Left ventricle myocardium inferior (tissue), 1 donor: Measurements from ENCODE around the gene ZNF787. TPM values are rescaled to one million over a fixed set of nuclear protein-coding genes. Genes with fewer than 3 reads are reported as not detected.
"Not testable (repeated sequence)": the region's sequence is repeated elsewhere in the genome, so short reads cannot be mapped to it uniquely, and the experiment has no call there.

Experiments
- DNase-seq: peaks from one replicate; pipeline ENCODE4 v3.0.0-alpha.2; 2020
- H3K27ac ChIP-seq: fragments of 200-600 bp; replicated peaks from 2 replicates; pipeline ENCODE4 v1.8.0; 2021
- H3K27me3 ChIP-seq: fragments of 200-600 bp; 2 replicates; pipeline ENCODE4 v1.8.0; 2021; ENCODE audit warnings: low read depth
- H3K36me3 ChIP-seq: fragments of 200-600 bp; 2 replicates; pipeline ENCODE4 v1.8.0; 2021
- H3K4me1 ChIP-seq: fragments of 200-600 bp; 2 replicates; pipeline ENCODE4 v1.8.0; 2021
- H3K4me3 ChIP-seq: fragments of 200-600 bp; 2 replicates; pipeline ENCODE4 v1.8.0; 2021; ENCODE audit warnings: mild to moderate bottlenecking, moderate library complexity
- H3K9me3 ChIP-seq: fragments of 200-600 bp; replicated peaks from 2 replicates; pipeline ENCODE4 v1.8.0; 2021
- intact Hi-C: fragments of 100-400 bp; cut with micrococcal nuclease; formaldehyde crosslinking; loops from one replicate; pipeline ENCODE4 v1.11.0; 2022
- total RNA-seq: library from RNA; stranded (reverse); fragmentation: NEBNext Ultra II Directional; extraction: Animal tissue kit (Norgen Biotek cat#: 25700); gene quantifications from one replicate; pipeline ENCODE4 v1.2.1, GENCODE V29; 2021
- TF ChIP-seq, protein P1 (sequence below): fragments of 200-600 bp; IDR thresholded peaks from 2 replicates; pipeline ENCODE4 v1.8.0; 2021; ENCODE audit warnings: antibody characterized with exemption, mild to moderate bottlenecking, borderline replicate concordance
- donor health status: DM: no; HTN: yes; CAD: no; lungs with severe emphysema.

The ZNF787 gene
- total RNA-seq, 1 donor from 2014 or later = 31.8 TPM

DNA sequence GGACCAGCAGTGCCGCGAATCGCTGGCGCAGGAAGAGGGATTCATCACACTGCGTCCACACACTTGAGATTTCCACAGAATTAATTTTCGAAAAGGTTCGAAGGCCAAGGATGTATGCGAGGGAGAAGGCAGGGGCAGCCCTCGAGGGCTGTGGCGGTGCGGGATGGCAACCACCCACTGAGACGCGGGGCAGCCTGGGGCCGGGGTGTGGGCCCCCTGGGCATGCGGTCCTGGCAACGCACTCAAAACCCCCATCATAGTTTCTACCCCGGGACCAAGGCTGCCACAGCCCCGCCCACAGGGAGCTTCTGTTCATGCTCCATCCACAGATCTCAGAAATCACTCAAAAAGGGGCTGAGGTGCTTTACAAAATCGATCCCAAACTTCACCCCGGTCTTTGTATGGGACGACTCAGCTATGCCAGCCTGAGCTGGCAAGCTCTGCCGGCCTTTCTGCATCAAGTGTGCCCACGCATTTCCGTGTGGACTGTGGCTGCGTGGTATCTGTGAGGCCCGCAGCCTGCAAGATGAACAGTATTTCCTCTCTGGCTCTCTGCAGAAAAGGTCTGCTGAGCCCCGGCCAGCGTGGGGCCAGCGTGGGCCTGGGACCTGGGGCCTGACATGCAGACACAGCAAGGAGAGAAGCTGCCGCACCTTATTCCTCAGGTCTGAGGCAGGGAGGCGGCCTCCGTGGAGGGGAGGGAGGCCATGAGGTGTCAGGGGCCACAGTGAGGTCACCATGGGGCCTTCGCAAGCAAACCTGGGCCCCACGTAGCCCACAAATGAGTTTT is 19.2 kb downstream of the ZNF787 start:
- TF ChIP-seq, protein P1, sequence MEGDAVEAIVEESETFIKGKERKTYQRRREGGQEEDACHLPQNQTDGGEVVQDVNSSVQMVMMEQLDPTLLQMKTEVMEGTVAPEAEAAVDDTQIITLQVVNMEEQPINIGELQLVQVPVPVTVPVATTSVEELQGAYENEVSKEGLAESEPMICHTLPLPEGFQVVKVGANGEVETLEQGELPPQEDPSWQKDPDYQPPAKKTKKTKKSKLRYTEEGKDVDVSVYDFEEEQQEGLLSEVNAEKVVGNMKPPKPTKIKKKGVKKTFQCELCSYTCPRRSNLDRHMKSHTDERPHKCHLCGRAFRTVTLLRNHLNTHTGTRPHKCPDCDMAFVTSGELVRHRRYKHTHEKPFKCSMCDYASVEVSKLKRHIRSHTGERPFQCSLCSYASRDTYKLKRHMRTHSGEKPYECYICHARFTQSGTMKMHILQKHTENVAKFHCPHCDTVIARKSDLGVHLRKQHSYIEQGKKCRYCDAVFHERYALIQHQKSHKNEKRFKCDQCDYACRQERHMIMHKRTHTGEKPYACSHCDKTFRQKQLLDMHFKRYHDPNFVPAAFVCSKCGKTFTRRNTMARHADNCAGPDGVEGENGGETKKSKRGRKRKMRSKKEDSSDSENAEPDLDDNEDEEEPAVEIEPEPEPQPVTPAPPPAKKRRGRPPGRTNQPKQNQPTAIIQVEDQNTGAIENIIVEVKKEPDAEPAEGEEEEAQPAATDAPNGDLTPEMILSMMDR = no peak
- Histone ChIP-seq H3K4me3 (no peak overlapping the region), H3K36me3 (peaks cover 25% of the 10 kb centered on the region), H3K4me1 (peaks cover 38% of the 10 kb centered on the region), H3K27me3 (no peaks in the 10 kb centered on the region), H3K27ac (no peak overlapping the region), H3K9me3 (no peaks in the 10 kb centered on the region)
- no peak for DNase-seq
- intact Hi-C loops = no loop called here

DNA sequence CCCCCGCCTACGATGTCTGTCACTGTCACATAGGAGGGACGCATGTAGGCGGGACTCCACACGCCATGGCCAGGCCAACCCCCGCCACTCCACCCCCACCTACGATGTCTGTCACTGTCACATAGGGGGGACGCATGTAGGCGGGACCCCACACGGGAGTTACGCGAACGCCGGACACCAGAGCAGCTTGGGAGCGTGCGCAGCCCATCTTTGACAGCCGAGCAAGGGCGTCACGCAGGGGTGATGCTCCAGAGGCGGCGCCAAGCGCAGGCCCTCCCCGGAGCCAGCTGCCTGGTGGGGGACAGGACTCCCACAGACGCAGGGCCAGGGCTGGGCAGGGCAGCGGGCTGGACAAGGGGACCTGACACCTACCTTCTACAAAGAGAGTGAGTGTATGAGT is 20.0 kb downstream of the ZNF787 start:
- DNase-seq = no peak
- no peaks in the 10 kb centered on the region for H3K27me3 ChIP-seq
- intact Hi-C loops = no loop called here
- TF ChIP-seq, protein P1 = no peak
- H3K9me3 ChIP-seq = no peaks in the 10 kb centered on the region
- H3K27ac ChIP-seq = no peak overlapping the region
- H3K4me3 ChIP-seq = no peak overlapping the region
- H3K36me3 ChIP-seq = peaks cover 25% of the 10 kb centered on the region
- peaks cover 38% of the 10 kb centered on the region for H3K4me1 ChIP-seq

DNA sequence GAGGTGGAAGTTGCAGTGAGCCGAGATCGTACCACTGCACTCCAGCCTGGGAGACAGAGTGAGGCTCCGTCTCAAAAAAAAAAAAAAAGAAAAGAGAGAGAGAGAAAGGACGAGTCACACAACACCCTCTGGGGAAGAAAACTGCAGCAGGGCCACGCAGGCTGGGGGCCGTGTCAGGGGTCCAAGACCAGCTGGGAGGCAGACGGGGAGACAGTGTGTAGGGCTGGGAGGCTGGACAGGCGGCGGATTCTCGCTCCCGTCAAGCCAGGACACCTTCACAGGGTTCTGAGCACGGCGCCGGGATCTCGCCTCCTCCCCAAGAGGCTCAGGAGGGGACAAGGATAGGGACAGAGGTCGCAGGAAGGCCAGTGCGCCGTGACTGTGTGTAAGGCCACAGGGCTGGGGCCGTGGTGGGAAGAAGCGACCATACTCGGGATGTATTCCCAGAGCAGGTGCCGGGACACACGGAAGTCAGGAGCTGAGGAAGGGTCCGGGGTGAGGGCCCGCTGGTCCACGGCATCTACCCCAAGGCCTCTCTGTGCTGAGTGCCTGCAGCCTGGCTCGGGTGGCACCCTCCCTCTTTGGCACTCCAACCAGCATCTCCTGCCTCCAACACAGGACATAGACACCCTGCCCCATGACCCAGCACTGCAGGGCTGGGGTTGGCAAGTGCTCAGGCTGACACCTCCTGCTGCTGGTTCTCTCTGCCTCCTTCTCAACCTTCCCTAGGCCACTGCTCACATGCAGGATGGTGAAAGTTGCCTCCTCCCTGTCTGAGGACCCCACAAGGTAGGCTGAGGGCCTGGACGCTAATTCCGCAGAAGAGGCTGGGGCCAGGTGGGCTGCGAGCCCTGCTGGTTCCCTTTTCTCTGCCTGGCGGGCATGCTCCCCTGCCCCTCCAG is 21.2 kb downstream of the ZNF787 start:
- Histone ChIP-seq H3K4me3 (no peak overlapping the region), H3K27me3 (no peaks in the 10 kb centered on the region), H3K36me3 (peaks cover 25% of the 10 kb centered on the region), H3K4me1 (peaks cover 26% of the 10 kb centered on the region), H3K27ac (no peak overlapping the region), H3K9me3 (no peaks in the 10 kb centered on the region)
- intact Hi-C loops = no loop called here
- TF ChIP-seq, protein P1 = no peak
- DNase-seq = no peak

DNA sequence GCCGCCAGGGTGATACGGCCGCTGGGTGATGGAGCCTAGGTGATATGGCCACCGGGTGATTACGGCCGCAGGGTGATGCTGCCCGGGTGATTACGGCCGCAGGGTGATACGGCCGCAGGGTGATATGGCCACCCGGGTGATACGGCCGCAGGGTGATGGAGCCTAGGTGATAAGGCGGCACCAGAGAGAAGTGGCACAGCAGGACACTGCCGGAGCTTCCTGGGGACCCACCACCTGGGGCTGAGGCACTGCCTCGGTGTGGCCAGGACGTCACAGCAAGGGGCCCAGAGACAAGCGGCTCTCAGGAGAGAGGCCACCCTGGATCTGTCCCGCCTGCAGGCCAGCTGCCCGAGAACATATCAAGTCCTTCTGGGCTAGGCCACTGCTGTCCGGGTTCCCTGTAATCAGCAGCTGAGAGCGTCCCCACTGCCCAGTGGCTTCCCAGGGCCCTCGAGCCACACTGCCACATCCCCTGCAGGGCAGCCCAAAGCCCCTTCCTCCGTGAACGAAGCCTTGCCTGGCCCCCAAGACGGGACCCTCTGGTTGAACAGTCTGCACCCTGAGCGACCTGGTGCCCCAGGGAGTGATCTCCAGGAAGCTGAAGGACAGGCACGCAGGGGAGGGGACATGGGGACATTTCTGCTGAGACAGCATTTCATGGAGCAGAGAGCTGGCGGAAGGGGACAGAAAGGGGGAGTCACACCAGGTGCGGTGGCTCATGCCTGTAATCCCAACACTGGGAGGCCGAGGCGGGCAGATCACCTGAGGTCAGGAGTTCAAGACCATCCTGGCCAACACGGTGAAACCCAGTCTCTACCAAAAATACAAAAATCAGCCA is 22.1 kb downstream of the ZNF787 start:
- no peak for DNase-seq
- H3K36me3 ChIP-seq = peaks cover 25% of the 10 kb centered on the region
- H3K27me3 ChIP-seq = no peaks in the 10 kb centered on the region
- no peaks in the 10 kb centered on the region for H3K9me3 ChIP-seq
- intact Hi-C loops = no loop called here
- H3K4me1 ChIP-seq = peaks cover 21% of the 10 kb centered on the region
- no peak overlapping the region for H3K4me3 ChIP-seq
- TF ChIP-seq, protein P1 = no peak
- no peak overlapping the region for H3K27ac ChIP-seq

DNA sequence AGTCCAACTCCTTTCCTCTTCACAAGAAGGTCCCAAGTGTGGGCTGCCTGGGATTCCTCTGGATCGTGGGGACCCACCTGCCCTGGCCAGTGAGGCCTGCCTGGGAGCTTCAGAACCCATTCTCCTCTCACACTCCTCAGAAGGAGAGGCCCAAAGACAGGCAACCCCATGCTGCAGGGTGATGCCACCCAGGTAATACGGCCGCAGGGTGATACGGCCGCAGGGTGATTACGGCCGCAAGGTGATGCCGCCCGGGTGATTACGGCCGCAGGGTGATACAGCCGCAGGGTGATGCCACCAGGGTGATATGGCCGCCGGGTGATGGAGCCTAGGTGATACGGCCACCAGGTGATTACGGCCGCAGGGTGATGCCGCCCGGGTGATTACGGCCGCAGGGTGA is 22.9 kb downstream of the ZNF787 start:
- H3K27me3 ChIP-seq, intact Hi-C loops, H3K27ac ChIP-seq, H3K9me3 ChIP-seq, H3K4me3 ChIP-seq, DNase-seq: not testable (repeated sequence)
- H3K4me1 ChIP-seq = peaks cover 21% of the 10 kb centered on the region
- H3K36me3 ChIP-seq = peaks cover 29% of the 10 kb centered on the region
